ENCODE data around the gene ZNF579.
"Not testable (repeated sequence)": the region's sequence is repeated elsewhere in the genome, so short reads cannot be mapped to it uniquely, and the experiment has no call there.

The ZNF579 gene

DNA sequence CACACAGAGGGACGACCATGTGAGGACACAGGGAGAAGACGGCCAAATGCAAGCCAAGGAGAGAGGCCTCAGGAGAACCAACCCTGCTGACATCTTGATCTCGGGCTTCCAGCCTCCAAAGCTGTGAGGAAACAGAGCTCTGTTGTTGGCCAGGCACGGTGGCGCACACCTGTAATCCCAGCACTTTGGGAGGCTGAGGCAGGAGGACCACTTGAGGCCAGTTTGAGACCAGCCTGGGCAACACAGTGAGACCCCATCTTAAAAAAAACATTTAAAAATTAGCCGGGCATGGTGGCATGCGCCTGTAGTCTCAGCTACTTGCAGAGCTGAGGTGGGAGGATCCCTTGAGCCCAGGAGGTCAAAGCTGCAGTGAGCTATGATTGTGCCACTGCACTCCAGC, 46.4 kb downstream of the ZNF579 start:
- ATAC-seq = not testable (repeated sequence)

DNA sequence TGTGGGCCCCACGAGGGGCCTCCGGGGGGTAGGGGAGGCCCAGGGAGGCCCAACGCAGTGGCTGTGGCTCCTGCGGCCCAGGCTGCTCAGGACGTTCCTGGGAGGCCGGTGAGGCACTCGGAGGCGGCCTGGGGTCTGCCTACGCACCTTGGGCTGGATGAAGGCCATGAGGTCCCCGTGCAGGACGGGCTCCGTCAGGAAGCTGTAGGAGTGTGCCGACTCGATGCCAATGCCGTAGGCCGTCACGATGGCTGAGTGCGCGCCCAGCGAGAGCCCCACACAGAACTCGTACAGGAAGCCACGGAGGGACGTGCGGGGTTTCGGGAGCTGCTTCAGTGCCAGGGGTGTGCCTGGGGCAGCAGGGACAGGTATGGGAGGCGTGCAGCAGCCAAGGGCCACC, 49.7 kb downstream of the ZNF579 start:
- ATAC-seq = no peak
- TF ChIP-seq, protein P1, sequence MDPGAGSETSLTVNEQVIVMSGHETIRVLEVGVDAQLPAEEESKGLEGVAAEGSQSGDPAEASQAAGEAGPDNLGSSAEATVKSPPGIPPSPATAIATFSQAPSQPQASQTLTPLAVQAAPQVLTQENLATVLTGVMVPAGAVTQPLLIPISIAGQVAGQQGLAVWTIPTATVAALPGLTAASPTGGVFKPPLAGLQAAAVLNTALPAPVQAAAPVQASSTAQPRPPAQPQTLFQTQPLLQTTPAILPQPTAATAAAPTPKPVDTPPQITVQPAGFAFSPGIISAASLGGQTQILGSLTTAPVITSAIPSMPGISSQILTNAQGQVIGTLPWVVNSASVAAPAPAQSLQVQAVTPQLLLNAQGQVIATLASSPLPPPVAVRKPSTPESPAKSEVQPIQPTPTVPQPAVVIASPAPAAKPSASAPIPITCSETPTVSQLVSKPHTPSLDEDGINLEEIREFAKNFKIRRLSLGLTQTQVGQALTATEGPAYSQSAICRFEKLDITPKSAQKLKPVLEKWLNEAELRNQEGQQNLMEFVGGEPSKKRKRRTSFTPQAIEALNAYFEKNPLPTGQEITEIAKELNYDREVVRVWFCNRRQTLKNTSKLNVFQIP (CRISPR knock-in tag; IDR thresholded peaks at IDR 0.05; ENCODE audit: borderline replicate concordance, low read depth) = no peak
- TF ChIP-seq SNAI2 (CRISPR knock-in tag; IDR thresholded peaks at IDR 0.05) (no peak), PPARA (CRISPR knock-in tag; IDR thresholded peaks at IDR 0.05; ENCODE audit: borderline replicate concordance) (no peak), TCF4 (CRISPR knock-in tag; IDR thresholded peaks at IDR 0.05; ENCODE audit: borderline replicate concordance) (no peak), ARNTL (CRISPR knock-in tag; IDR thresholded peaks at IDR 0.05; ENCODE audit: borderline replicate concordance, low read depth) (no peak)

DNA sequence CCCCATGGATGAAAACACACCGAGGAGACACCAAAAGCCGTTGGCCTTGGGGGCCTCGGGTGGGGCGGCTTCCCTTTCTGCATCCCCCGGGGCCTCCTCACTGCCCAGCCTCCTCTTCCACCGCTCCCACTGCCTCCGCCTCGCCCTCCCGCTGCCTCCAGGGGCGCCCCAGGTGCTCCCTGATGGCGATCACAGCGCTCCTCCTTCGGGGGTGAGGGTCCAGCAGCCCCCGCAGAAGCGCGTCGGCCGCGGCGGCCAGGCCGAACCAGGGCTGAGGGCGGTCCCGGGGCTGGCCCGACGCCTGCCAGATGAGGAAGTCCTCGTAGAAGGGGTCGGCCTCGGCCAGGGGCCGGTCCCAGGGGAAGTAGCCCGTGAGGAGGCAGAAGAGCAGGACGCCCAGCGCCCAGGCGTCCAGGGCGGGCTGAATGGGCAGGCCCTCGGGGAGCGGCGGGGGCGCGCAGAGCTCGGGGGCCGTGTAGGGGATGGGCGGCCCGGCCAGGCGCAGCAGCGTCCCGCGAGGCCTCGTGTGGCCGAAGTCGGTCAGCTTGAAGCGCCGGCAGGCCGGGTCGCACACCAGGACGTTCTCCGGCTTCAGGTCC, 50.9 kb downstream of the ZNF579 start:
- TF ChIP-seq ZFP30 (CRISPR knock-in tag; IDR thresholded peaks at IDR 0.05) (no peak), RARB (CRISPR knock-in tag; IDR thresholded peaks at IDR 0.05) (no peak), ZC3H10 (CRISPR knock-in tag; IDR thresholded peaks at IDR 0.05) (no peak), ZNF8 (CRISPR knock-in tag; IDR thresholded peaks at IDR 0.05) (no peak), TOX (CRISPR knock-in tag; IDR thresholded peaks at IDR 0.05; ENCODE audit: borderline replicate concordance) (no peak), ZNF565 (CRISPR knock-in tag; conservative IDR thresholded peaks at IDR 0.05; ENCODE audit: low read depth) (no peak), ISL1 (CRISPR knock-in tag; IDR thresholded peaks at IDR 0.05) (no peak), ZFP3 (CRISPR knock-in tag; IDR thresholded peaks at IDR 0.05) (no peak), BACH2 (CRISPR knock-in tag; IDR thresholded peaks at IDR 0.05; ENCODE audit: borderline replicate concordance) (no peak), OSR1 (CRISPR knock-in tag; IDR thresholded peaks at IDR 0.05) (no peak), GLIS3 (CRISPR knock-in tag; IDR thresholded peaks at IDR 0.05) (no peak), SNAI2 (CRISPR knock-in tag; IDR thresholded peaks at IDR 0.05) (no peak), PPARA (CRISPR knock-in tag; IDR thresholded peaks at IDR 0.05; ENCODE audit: borderline replicate concordance) (no peak), CSDC2 (CRISPR knock-in tag; IDR thresholded peaks at IDR 0.05) (no peak), ZNF70 (CRISPR knock-in tag; IDR thresholded peaks at IDR 0.05) (no peak), TCF4 (CRISPR knock-in tag; IDR thresholded peaks at IDR 0.05; ENCODE audit: borderline replicate concordance) (no peak)
- TF ChIP-seq, protein P1 (CRISPR knock-in tag; IDR thresholded peaks at IDR 0.05; ENCODE audit: borderline replicate concordance, low read depth) = no peak
- TF ChIP-seq, protein P2, sequence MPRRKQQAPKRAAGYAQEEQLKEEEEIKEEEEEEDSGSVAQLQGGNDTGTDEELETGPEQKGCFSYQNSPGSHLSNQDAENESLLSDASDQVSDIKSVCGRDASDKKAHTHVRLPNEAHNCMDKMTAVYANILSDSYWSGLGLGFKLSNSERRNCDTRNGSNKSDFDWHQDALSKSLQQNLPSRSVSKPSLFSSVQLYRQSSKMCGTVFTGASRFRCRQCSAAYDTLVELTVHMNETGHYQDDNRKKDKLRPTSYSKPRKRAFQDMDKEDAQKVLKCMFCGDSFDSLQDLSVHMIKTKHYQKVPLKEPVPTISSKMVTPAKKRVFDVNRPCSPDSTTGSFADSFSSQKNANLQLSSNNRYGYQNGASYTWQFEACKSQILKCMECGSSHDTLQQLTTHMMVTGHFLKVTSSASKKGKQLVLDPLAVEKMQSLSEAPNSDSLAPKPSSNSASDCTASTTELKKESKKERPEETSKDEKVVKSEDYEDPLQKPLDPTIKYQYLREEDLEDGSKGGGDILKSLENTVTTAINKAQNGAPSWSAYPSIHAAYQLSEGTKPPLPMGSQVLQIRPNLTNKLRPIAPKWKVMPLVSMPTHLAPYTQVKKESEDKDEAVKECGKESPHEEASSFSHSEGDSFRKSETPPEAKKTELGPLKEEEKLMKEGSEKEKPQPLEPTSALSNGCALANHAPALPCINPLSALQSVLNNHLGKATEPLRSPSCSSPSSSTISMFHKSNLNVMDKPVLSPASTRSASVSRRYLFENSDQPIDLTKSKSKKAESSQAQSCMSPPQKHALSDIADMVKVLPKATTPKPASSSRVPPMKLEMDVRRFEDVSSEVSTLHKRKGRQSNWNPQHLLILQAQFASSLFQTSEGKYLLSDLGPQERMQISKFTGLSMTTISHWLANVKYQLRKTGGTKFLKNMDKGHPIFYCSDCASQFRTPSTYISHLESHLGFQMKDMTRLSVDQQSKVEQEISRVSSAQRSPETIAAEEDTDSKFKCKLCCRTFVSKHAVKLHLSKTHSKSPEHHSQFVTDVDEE (CRISPR knock-in tag; IDR thresholded peaks at IDR 0.05) = no peak
- TF ChIP-seq, protein P3, sequence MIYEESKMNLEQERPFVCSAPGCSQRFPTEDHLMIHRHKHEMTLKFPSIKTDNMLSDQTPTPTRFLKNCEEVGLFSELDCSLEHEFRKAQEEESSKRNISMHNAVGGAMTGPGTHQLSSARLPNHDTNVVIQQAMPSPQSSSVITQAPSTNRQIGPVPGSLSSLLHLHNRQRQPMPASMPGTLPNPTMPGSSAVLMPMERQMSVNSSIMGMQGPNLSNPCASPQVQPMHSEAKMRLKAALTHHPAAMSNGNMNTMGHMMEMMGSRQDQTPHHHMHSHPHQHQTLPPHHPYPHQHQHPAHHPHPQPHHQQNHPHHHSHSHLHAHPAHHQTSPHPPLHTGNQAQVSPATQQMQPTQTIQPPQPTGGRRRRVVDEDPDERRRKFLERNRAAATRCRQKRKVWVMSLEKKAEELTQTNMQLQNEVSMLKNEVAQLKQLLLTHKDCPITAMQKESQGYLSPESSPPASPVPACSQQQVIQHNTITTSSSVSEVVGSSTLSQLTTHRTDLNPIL (CRISPR knock-in tag; IDR thresholded peaks at IDR 0.05; ENCODE audit: low read depth) = no peak
- TF ChIP-seq, protein P4, sequence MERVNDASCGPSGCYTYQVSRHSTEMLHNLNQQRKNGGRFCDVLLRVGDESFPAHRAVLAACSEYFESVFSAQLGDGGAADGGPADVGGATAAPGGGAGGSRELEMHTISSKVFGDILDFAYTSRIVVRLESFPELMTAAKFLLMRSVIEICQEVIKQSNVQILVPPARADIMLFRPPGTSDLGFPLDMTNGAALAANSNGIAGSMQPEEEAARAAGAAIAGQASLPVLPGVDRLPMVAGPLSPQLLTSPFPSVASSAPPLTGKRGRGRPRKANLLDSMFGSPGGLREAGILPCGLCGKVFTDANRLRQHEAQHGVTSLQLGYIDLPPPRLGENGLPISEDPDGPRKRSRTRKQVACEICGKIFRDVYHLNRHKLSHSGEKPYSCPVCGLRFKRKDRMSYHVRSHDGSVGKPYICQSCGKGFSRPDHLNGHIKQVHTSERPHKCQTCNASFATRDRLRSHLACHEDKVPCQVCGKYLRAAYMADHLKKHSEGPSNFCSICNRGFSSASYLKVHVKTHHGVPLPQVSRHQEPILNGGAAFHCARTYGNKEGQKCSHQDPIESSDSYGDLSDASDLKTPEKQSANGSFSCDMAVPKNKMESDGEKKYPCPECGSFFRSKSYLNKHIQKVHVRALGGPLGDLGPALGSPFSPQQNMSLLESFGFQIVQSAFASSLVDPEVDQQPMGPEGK (CRISPR knock-in tag; IDR thresholded peaks at IDR 0.05; ENCODE audit: borderline replicate concordance) = no peak
- no peak for ATAC-seq

All from SK-N-SH treated with all-trans-retinoic acid at 6 μM for 48 hours (cell line).